Cardiac fibroblast (primary cell): ENCODE results near the gene SCAPER.

Experiments used
- DNase-seq, 2 donors: peaks; one replicate each; pipeline versions ENCODE4 v3.0.0 to v3.0.0-alpha.2; 2010; ENCODE audit warnings: low read depth in 2 of 2
- H3K4me3 ChIP-seq, 2 donors: replicated peaks in 1 of 2; 1 replicate in 1 of 2; 2 replicates in 1 of 2; pipeline ENCODE4 v1.5.1; 2011; ENCODE audit warnings: low read depth in 2 of 2, low read length in 2 of 2, mild to moderate bottlenecking in 2 of 2, moderate library complexity in 1 of 2
- CTCF ChIP-seq: IDR thresholded peaks from one replicate; pipeline ENCODE4 v1.5.1; 2011; ENCODE audit warnings: low read depth, mild to moderate bottlenecking, low read length, inconsistent platforms

Gene SCAPER

GRCh38 chr15:76501011-76501410 lies 404.1 kb downstream of the SCAPER start:
- no peak for DNase-seq
- no peak overlapping the region for H3K4me3 ChIP-seq
- TF ChIP-seq CTCF, result no peak

GRCh38 chr15:76495487-76495886 lies 409.7 kb downstream of the SCAPER start:
- DNase-seq, result peak in 1 of 2 donors; percentile 2
- H3K4me3 ChIP-seq, result no peak overlapping the region
- no peak for TF ChIP-seq CTCF

GRCh38 chr15:76492538-76492937 lies 412.6 kb downstream of the SCAPER start:
- no peak for DNase-seq
- TF ChIP-seq CTCF, result no peak
- H3K4me3 ChIP-seq, result no peak overlapping the region

GRCh38 chr15:76483752-76484151 lies 421.4 kb downstream of the SCAPER start:
- DNase-seq, result no peak
- no peak for TF ChIP-seq CTCF

GRCh38 chr15:76483018-76483417 lies 422.1 kb downstream of the SCAPER start:
- H3K4me3 ChIP-seq, result no peak overlapping the region
- DNase-seq, result no peak
- TF ChIP-seq CTCF, result no peak

More at GRCh38 chr15:76483752-76484151, 421.4 kb downstream of the SCAPER start:
- no peak overlapping the region for H3K4me3 ChIP-seq

- TF ChIP-seq CTCF, result no peak
- no peak overlapping the region for H3K4me3 ChIP-seq
- no peak for DNase-seq
Observed at GRCh38 chr15:76480267-76480666, 424.9 kb downstream of the SCAPER start.

- peak; percentile 16 to 30 for DNase-seq
- no peak for TF ChIP-seq CTCF
- no peak overlapping the region for H3K4me3 ChIP-seq
Observed at GRCh38 chr15:76470691-76471090, 434.4 kb downstream of the SCAPER start.
